ENCODE measurements around the gene SOX6.
"Not testable (repeated sequence)": the region's sequence is repeated elsewhere in the genome, so short reads cannot be mapped to it uniquely, and the experiment has no call there.

SOX6 gene

DNA sequence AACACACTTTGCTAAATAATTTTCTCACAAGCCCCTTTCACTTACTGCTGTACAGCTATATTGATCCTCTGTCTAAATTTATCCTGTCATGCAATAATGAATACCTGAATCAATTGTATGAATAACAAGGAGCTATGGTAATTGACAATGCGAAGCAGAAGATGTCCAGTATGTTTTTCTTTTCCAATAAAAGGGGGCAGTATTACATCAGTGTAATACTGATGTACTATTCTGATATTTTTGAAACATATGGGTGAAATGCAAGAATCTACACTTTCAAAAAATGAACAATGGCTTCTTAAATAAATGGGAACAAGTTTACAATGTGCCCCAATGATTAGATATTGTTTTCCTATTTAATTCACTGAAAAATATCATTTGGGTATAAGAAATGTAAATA is 315.1 kb downstream of the SOX6 start:
- DNase-seq (ENCODE audit: low read depth in 2 of 2) = no peak

DNA sequence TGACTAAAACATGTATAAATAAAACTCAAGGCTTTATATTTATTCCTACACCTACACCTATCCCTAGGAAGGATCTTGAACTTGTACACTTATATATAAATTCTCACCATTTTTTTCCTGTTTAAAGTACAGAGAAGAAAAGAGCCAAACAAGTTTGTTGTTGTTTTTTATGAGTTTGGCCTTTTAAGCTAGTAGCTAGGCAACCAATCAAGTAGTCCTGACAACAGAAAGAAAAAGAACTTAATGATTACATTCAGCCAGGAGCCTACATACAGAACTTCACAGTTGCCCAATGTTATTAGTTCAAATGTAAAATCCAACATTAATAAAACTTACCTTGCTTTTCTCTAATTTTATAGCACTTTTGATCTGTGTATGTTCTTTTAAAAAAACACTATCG is 316.2 kb downstream of the SOX6 start:
- no peak for DNase-seq (ENCODE audit: low read depth in 2 of 2)

DNA sequence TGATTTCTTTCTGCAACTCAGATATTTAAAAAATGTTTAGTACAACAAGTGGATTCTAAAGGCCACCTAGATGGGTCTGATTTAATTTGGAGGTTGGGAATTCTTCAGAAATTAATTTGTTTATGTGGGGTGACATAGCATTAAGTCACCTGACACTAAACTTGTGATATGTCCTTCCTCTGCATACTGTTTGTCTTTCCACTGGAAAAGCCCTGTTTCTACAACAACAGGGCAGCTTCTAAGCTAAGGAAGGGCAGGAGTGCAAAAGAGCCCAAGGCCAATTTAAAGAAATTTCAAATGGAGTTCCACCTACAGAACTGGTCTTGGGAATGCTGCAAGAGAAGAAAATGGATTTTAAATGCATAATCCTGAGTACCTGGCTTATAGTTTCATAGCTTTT is 319.2 kb downstream of the SOX6 start:
- DNase-seq (ENCODE audit: low read depth in 2 of 2) = no peak

DNA sequence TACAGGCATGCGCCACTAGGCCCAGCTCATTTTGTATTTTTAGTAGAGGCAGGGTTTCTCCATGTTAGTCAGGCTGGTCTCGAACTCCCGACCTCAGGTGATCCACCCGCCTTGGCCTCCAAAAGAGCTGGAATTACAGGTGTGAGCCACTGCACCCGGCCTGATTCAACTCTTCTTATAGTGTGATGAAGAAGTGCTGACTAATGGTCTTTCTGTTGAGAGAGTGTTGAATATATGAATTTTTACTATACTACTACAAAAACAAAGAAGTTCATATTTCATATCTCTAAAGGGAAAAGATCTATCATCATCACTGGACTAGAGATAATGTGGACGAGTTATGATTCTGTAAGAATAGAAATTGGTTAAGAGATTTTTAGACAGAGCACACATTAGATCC is 320.1 kb downstream of the SOX6 start:
- DNase-seq (ENCODE audit: low read depth in 2 of 2) = no peak

DNA sequence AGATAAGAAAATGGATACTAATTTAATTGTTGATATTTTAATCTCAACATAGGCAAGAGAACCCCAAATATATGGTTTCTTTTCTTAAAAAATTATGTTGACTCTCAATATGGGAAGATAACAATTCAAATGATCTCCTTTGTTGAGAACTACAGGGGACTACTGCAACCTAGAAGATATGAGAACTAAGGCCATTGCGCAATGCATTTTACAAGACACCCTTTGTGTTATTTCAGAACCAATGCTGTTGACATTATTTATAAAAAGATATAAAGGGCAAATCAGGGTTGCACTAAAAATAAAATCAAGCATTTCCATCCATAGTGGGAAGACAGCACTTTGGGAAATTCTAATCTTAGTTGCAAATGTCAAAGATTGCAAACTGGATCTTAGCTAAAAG is 322.3 kb downstream of the SOX6 start:
- no peak for DNase-seq (ENCODE audit: low read depth in 2 of 2)

DNA sequence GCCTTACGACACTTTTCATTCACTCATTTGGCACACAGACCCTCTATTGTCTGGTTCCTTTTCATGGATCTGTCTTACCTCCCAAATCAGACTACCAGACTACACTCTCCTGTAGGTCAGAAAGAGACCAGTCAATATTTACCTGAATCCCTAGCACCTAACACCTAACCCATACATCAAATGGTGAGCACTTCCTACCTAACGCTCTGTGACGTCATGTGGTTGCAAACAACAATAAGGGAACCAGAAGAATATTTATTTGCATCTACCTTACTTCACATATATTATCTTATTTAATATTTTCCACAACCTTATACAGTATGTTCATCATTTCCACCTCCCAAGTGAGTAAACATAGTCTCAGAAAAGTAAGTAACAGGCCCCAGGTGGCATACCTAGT is 323.4 kb downstream of the SOX6 start:
- no peak for DNase-seq (ENCODE audit: low read depth in 2 of 2)

DNA sequence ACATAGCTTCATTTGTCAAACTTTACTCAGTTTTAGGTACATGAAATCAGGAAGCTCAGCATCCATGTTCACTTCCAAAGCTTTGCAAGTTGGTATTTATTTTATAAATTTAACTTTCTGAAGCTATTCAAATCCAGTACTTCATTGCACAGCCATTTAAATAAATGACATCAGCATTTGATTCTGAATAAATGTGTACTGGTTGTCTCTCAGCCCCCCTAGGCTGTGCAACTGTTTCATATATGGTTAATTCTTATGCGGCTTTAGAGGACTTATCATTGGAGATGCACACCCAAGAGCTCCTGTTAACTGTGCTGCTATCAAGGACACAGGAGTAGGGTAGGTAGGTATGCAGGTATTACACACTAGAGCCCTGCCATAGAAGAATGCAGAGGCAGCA is 325.1 kb downstream of the SOX6 start:
- no peak for DNase-seq (ENCODE audit: low read depth in 2 of 2)

DNA sequence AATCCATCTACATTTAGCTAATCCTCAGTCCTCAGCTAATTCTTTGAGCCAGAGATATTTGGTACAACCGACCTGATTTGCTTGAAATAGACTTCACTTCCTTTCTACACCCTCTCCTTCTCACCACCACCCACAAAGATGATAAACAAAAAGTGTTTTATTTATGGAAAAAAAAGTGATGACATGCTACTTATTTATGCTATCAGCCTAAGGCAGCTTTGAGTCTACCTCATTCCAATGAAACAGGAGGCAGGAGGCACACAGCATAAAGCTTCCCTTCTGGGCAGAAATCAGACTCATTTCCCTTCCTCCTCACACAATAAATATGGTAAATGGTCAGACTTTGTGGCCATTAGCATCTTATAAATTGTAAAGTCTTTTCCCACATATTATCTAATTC is 325.7 kb downstream of the SOX6 start:
- DNase-seq (ENCODE audit: low read depth in 2 of 2) = no peak

DNA sequence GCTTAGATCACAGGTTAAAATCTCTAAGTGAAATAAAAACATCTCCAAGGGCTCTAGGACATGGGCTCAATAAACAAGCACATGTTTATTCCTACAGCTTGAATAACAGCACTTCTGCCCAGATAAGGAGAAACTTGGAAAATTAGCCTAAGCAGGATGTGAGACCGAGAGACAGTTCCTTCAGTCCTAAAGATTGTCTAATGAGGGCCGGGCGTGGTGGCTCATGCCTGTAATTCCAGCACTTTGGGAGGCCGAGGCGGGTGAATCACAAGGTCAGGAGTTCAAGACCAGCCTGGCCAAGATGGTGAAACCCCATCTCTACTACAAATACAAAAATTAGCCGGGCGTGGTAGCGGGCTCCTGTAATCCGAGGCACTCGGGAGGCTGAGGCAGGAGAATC is 327.2 kb downstream of the SOX6 start:
- not testable (repeated sequence) for DNase-seq (ENCODE audit: low read depth in 2 of 2)

DNA sequence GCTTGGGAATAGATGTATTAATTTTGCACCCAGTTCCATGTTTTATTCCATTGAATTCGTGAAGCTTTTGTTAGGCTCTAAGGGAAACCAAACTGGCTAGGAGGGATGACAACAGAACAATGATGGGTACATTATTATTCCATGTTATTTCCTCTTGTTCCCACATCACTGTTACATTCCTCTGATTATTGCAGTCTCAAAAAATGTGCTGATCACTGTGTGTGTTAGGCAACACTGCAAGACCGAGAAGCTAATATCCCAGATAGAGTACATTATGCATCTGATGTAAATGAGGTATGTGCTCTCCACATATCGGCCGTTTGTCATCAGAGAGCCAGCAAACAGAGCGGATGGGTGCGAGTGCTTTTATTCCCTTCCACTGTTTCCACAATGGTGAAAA is 327.9 kb downstream of the SOX6 start:
- DNase-seq (ENCODE audit: low read depth in 2 of 2) = no peak

DNA sequence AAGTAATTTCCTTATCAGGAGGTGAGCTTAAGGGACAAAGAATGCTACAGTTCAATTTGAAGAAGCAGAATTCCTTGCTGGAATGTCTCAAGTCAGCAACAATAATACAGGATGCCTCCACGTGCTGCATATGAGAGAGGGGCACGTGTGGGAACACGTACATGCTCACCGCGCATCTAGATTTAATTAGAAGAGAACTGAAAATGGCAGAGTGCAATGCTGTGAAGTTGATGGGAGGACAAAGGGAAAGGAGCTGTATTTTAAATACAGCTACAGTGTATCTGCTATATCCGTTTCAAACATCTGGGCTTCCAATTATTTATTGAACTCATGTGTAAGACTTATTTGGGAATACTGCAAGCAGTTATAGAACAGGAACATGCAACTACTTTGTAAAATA is 328.7 kb downstream of the SOX6 start:
- no peak for DNase-seq (ENCODE audit: low read depth in 2 of 2)

DNA sequence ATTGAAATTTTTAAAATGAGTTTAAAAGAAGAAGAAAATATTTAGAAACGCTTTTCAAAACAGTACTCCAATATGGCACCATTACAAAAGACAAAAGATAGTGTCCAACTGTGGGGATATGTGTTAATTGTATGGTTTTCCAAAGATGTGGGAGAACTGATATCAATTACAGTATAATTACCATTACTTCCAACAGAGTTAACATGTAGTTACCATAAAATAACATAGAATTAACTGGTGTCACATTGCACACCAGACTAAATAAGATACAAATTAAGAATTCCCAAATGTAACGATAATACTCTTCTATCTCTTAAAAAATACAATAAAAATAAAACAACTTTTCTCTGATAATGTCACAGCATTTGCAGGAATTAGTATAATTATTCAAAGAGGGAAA is 329.5 kb downstream of the SOX6 start:
- no peak for DNase-seq (ENCODE audit: low read depth in 2 of 2)

DNA sequence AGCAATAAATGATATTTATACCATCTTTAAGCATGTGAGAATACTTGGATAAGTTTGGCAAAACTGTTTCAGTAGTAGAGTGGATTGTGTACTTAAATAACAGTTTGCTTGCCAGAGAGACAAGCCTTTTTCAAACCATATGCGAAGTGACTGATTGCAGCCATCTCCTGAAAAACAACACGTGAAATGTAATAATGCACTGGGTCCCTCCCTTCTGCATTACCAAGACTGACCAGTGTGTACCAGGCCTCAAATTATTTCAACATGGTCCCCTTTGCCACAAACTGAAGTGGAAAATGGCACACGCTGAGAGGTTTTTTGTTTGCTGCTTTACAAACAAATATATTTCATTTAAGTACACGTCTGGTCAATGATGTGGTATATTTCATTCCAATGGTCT is 337.4 kb downstream of the SOX6 start:
- no peak for DNase-seq (ENCODE audit: low read depth in 2 of 2)

DNA sequence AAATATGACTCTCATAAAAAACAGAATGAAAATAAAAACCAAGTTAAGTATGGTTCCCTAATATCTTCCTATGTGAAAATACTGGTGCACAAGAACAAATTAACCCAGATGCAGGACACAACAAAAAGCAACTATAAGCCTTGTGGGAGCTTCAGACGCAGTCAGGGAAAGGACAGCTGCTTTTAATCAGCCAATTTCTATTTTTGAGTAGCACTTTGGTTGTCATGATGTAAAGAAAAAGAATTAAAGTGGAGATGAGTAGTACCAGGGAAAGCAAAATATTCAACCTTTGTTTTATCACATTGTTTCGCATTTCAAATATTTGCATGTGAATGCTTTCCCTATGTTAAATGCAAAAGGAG is 339.9 kb downstream of the SOX6 start:
- DNase-seq (ENCODE audit: low read depth in 2 of 2) = no peak

DNA sequence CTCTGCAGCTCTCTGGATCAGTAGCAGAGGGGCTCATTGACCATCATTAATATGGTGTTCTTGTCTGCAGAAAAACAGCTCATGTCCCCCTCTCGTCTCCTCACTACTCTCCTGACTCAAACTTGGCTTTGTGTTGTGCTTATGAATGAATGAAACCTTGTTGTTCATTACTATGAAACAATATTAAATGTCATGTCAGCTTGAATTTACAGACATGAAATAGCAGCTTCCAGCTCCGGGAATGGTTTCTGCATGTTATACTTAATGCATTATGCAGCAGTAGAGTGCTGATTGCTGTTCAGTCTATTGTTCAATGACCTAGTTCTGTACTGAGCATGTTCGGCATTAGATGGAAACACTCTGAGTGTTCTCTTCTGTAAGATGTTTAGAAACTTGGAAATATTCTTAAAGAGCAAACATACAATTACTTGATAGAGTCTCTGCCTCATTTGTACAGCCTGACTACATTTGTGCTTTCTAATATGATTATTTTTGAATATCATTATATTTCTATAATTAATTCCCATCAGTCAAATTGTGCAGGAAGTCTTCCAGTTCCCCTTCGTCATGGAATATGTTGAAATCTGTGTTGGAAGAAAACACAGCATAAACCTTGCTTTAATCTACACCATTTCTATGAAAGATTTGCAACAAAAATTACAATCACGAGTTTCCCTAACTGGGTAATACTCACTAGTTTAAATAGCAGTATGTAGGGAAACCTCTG is 340.4 kb downstream of the SOX6 start:
- no peak for DNase-seq (ENCODE audit: low read depth in 2 of 2)

DNA sequence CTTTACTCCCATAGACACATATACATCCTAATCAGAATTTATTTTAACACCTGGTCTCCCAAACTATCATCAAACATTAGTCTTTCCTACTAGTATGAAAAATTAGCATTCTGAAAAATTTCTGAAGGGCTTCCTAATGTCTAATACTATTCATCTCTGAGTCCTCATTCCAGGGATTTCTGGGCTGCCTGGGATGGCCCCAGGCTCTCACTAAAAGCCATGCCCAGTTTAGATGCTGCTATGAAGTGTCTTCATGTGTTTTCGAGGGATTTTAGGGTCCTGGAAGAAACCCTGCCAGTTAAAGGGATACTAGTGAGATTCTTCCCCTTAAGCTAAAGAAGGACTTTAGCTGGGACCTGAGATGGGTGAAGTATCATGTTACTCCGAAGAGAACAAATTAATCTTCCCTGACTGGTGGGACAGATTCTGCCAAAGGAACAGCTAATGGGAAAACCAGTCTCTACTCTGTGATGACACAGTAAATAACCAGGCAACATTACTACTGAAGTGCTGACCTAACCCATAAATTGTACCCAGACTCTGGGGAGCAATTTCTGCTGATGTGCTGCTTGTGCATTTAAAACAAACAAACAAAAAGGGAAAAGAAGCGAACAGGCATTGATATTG is 342.6 kb downstream of the SOX6 start:
- DNase-seq (ENCODE audit: low read depth in 2 of 2) = no peak

DNA sequence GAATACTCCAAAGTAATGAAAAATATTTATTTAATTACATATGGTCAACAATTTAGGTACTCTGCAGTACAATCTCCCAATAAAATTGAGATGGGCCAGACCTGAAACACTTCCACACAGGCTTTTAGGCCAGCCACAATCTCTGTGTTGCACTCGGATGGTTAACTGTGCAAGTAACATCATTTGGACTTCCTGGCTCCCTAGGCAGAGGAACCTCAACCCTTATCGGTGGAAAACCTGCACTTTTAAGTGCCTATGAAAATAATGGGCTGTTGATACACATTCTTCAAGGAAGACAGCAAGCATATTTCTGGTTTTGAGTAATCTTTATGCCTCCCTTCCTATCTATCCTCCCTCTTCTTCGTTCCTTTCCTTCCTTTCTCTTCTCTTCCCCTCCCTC is 343.1 kb downstream of the SOX6 start:
- no peak for DNase-seq (ENCODE audit: low read depth in 2 of 2)

DNA sequence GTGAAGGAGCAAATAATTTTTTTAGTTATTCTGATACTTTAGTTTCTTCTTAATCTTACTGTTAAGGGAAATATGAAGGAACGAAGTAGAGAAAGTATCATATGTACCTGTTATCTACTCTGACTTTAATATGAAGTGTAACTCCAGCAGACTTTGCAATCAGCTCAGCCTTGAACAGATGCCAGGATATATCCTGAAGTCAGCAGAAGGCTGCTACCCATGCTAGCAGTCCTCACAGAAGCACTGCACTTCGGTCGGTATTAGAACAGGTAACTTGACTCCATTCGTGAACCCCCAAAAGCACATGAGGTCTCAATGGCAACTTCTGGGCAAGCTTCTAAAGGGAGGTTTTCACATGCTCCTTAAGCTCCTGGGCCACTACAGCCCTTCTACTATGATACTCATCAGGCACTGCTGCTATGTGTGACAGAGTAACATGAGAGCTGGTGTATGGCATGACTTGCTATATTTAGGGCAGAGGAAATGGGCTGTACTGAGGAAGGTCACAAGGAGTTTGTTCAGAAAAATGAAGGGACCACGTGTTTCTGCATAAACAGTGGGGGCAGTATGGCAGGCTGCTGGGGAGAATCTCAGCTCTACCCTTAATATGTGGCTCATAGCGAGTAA is 344.1 kb downstream of the SOX6 start:
- no peak for DNase-seq (ENCODE audit: low read depth in 2 of 2)

DNA sequence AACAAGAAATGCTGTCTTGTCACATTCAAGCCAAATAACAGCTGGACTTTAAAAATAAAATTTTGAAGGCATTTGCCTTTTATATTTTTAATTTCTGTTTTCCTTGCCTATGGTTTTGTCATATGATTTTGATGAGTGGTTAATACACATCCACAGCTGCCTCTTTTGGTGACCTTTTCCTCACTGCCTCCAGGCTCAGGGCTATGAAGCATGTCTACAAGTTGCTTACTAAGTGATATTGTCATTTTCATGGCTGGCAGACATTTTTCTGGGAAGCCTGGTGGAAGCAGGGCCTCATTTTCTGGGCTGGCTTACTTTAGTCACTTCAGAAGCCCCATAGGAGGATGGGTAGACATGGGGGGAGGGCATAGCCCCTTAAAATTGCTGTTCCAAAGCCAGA is 344.9 kb downstream of the SOX6 start:
- no peak for DNase-seq (ENCODE audit: low read depth in 2 of 2)

DNA sequence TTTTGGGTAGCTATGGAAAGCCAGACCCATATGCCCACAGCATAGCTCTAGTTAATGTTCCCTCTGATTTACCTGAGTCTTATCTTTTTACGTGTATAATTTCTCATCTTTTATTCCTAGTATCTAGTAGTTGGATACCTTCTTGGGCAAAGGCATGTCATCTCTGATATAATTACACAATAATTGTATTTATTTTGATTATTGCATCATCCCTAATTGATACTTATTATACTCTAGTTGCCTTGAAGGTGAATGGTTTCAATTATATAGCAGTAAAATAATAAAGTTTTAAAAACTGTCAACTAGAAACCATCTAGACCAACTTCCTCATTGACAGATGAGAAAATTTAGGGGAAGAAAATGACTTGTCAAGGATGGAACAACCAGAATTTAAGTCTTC is 347.3 kb downstream of the SOX6 start:
- no peak for DNase-seq (ENCODE audit: low read depth in 2 of 2)

DNA sequence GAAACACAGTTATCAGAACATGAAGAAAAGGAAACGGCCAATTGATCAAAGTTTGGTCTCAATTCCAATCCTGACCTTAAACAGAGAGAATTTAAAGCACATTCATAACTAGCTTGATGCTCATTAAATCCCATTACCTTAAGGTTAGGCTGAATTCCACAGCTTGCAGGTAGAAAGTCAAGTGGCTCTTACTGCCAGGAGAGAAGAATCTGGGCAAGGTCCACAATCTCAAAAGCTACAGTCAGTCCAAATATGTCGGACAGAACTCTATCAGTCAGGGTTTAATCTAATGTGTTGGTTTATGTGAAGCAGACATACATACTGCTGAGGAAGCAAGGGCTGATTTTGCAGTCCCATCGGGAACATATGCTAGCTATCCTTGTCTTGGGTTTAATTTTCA is 348.8 kb downstream of the SOX6 start:
- DNase-seq (ENCODE audit: low read depth in 2 of 2) = no peak

DNA sequence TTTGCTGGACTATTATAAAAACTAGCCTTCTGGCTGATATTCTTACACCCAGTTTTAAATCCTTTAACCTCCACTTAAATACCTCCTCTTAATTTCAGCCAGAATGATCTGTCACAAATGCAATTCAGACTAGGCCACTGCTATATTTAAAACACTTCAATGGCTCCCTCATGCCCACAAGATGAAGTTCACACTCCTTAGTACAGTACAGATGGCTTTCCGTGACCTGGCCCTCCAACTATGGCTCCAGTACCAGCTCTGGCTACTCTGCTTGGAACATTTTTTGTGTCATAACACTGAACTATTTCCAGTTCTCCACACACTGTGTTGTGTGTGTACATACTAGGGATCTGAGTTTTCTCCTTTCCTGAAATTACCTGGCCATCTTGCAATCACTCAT is 353.4 kb downstream of the SOX6 start:
- no peak for DNase-seq (ENCODE audit: low read depth in 2 of 2)

DNA sequence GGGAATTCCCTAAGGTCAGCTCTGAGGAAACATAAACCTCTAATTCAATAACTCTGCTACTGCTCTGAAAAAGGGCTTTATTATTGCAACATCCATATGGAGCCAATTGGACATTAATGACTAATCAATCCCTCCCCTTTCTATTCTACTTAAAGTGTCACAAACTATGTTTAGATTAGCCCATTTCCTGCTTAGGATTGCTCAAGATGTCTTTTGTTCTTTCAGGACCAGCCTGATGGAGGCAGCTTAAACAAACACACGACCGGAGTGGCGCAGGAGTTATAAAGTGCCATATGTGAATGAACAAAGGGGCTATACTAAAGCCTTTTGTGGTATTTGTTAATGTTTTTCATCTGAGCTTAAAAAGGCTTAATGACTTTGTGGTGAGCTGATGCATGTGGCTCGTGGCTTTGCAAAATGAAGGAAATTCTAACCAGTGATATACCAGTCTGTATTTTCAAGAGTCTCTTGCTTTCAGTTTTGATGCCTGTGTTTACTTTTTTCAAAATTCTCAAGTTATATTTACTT is 354.4 kb downstream of the SOX6 start:
- DNase-seq (ENCODE audit: low read depth in 2 of 2) = no peak

All from stimulated activated CD4-positive, alpha-beta T cell treated with anti-CD3 and anti-CD28 coated beads, Interleukin-1b, Interleukin-23, amount 100 ng/mL, for 1 hour (primary cell).